Body of pancreas (tissue), 4 donors: ENCODE measurements around the gene HOXA9. TPM values are rescaled to one million over a fixed set of nuclear protein-coding genes. Genes with fewer than 3 reads are reported as not detected.

Source experiments
- ATAC-seq: fragments of 150-250 bp; one replicate; pipeline ENCODE4 v1.9.1; 2016
- DNase-seq, 4 donors: peaks; one replicate each; pipeline ENCODE4 v3.0.0-alpha.2; 2019
- H3K27ac ChIP-seq, 4 donors: fragments of 200-600 bp; sonication (generic); 1 replicate in 3 of 4; 2 replicates in 1 of 4; pipeline versions ENCODE4 v1.5.1 to v1.6.1; 2016 to 2019; ENCODE audit warnings: mild to moderate bottlenecking in 1 of 4, mixed read lengths in 1 of 4, moderate library complexity in 1 of 4
- H3K27me3 ChIP-seq, 2 donors: fragments of 200-600 bp; sonication (generic); one replicate each; pipeline ENCODE4 v1.6.0; 2016; ENCODE audit warnings: mild to moderate bottlenecking in 1 of 2
- H3K36me3 ChIP-seq, 2 donors: fragments of 200-600 bp; sonication (generic); replicated peaks in 1 of 2; 2 replicates each; pipeline ENCODE4 v1.5.1; 2016; ENCODE audit warnings: low read depth in 2 of 2; ENCODE audit not compliant: insufficient read depth in 1 of 2
- H3K4me1 ChIP-seq: fragments of 200-600 bp; sonication (generic); one replicate; pipeline ENCODE4 v1.6.0; 2016
- H3K4me3 ChIP-seq, 2 donors: fragments of 200-600 bp; sonication (generic); 1 replicate in 1 of 2; 2 replicates in 1 of 2; pipeline ENCODE4 v1.5.1; 2016 to 2019
- H3K9me3 ChIP-seq, 3 donors: fragments of 200-600 bp; sonication (generic); 1 replicate in 2 of 3; 2 replicates in 1 of 3; pipeline ENCODE4 v1.5.1; 2016
- POLR2A ChIP-seq, 3 donors: fragments of 450-650 bp; IDR thresholded peaks; one replicate each; pipeline ENCODE4 v1.6.1; 2016; ENCODE audit warnings: antibody characterized with exemption in 3 of 3, mild to moderate bottlenecking in 2 of 3
- WGBS, 2 donors: methylation state at CpG; one replicate each; pipeline ENCODE4 v1.1.5; 2017; 5-methylcytosine and 5-hydroxymethylcytosine counted together
- intact Hi-C: fragments of 100-400 bp; cut with DNase I; formaldehyde crosslinking; loops from one replicate; pipeline ENCODE4 v1.15.1; 2023
- total RNA-seq, 2 donors: library from RNA; depleted of rRNA; stranded (reverse); fragments of >200 nt; gene quantifications; one replicate each; pipeline ENCODE4 v1.1.0, GENCODE V29; 2016
- TF ChIP-seq, protein P1 (sequence below), 7 experiments: fragments of 450-650 bp in 4 of 7; fragments of 200-600 bp in 3 of 7; sonication (generic) in 3 of 7; IDR thresholded peaks; one replicate each; pipeline ENCODE4 v1.5.1; 2016 to 2019; ENCODE audit warnings: antibody characterized with exemption in 7 of 7

Gene HOXA9
- total RNA-seq, 2 donors from 2014 or later = not detected

DNA sequence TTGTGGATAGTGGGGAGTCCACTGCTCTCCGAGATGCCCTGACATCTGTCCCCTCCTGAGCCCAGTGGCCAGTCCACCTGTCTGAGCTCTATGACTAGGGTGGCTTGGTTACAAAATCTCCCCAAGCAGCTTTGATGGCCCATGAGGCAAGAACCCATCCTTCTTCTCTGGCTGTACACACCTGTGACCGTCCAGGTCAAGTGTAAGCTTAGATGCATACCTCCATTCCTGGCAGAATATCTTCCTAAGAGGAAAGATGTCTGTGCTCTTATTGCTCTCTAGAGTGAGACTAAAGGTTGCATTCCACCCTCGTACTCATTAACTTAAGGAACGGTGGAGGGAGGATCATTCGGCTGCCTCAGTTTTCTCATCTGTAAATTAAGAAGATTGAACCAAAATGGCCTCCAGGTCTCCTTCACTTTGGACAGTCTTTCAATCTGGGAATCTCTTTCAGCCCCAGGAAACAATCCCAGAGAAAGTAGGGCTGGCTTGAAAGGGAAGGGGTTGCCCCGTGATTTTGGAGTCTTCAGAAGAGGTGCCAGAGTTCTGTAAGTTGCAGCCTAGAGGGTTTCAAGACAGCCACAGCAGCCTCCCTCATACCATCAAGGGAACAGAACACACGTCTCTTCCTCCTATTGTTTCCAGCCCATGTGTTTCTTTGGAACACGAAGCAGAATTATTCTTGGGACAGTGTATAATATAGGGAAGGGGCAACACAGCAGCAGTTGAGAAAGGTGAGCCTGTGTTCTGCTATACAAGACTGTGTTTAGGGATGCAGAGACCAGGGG, 40.2 kb downstream of the HOXA9 start:
- H3K4me3 ChIP-seq = no peak overlapping the region
- H3K27me3 ChIP-seq = peaks cover 0 to 53% of the 10 kb centered on the region in 2 donors
- TF ChIP-seq, protein P1, sequence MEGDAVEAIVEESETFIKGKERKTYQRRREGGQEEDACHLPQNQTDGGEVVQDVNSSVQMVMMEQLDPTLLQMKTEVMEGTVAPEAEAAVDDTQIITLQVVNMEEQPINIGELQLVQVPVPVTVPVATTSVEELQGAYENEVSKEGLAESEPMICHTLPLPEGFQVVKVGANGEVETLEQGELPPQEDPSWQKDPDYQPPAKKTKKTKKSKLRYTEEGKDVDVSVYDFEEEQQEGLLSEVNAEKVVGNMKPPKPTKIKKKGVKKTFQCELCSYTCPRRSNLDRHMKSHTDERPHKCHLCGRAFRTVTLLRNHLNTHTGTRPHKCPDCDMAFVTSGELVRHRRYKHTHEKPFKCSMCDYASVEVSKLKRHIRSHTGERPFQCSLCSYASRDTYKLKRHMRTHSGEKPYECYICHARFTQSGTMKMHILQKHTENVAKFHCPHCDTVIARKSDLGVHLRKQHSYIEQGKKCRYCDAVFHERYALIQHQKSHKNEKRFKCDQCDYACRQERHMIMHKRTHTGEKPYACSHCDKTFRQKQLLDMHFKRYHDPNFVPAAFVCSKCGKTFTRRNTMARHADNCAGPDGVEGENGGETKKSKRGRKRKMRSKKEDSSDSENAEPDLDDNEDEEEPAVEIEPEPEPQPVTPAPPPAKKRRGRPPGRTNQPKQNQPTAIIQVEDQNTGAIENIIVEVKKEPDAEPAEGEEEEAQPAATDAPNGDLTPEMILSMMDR (IDR thresholded peaks at IDR 0.05) = no peak
- no peak for TF ChIP-seq POLR2A (IDR thresholded peaks at IDR 0.05)
- peaks cover 7% of the 10 kb centered on the region for H3K4me1 ChIP-seq
- H3K9me3 ChIP-seq = no peaks in the 10 kb centered on the region
- H3K36me3 ChIP-seq = no peaks in the 10 kb centered on the region
- intact Hi-C loops = no loop called here
- ATAC-seq = no peak
- DNase-seq = no peak
- no peak overlapping the region for H3K27ac ChIP-seq
- 19 to 30% methylated on average over 6 to 8 of the region's 8 CpGs for WGBS, 2 donors

DNA sequence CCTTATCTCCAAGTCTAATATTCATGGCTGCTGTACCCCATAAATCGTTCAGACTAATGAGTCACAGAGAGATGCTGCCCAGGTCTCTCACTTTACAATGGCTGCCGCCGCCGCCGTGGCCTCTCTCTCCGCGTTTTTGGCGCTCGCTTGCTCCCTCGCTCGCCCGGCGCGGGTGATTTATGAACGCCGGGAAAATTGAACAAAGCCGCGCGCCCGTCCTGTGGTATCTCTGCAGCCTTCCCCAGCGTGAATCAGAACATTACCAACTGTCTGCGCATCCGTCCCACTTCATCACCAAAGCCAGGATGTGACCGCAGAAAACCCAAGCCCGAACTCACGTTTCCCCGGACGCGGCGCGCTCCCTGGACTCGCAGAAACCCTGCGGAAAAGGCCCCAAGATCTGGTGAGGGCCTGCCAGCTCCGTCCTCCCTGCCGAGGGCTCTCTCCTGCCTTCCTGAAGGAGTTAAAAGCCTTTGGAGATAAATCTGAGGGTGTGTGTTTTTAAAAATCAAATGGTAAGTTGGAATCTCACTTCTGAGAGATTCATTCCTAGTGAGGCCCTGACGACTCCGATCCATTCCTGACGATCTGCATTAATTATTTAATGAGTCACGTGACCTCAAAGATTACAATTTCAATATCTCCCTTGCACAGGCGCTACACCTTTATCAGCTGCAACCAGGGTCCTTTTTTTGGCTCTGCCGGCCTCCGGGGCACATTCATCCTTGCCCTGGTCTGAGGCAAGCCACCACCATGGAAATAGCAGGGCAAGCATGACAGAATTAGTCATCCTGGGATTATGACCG, 41.0 kb downstream of the HOXA9 start:
- TF ChIP-seq, protein P1 (IDR thresholded peaks at IDR 0.05) = no peak
- TF ChIP-seq POLR2A (IDR thresholded peaks at IDR 0.05) = no peak
- peaks cover 0 to 47% of the 10 kb centered on the region in 2 donors for H3K27me3 ChIP-seq
- H3K36me3 ChIP-seq = no peaks in the 10 kb centered on the region
- intact Hi-C loops = no loop called here
- 19 to 29% methylated on average over 26 to 43 of the region's 43 CpGs for WGBS, 2 donors
- no peak for DNase-seq
- peaks cover 7% of the 10 kb centered on the region for H3K4me1 ChIP-seq
- H3K27ac ChIP-seq = peak overlapping the region in 1 of 4 donors; percentile 21
- peak; percentile 20 for ATAC-seq
- no peaks in the 10 kb centered on the region for H3K9me3 ChIP-seq
- no peak overlapping the region for H3K4me3 ChIP-seq

DNA sequence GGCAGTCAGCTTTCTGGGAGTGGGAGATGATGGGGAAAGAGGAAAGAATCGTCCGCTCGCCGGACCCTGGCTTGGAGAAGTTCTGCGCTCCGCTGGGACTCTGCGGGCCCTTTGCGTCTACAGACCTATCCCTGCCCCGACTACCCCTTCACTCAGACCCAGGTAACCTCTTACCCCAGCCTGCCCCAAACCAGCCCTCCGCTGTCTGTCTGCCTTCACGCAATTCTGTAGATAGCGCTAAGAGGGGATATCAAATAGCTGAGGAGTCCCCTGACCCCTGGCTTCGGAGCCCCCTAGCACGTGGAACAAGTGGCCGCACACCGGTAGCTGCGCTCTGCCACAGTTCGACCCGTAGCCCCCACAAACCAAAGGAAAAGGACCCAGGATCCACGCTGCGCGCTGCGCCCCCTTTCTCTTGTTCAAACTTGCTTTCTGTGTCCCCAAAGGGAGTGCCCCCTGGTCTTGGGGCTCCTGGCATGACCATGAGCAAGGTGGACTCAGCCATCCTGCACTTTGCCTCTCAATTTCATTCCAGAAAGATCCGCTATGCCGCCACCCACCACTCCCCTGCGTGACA, 41.8 kb downstream of the HOXA9 start:
- 25 to 34% methylated on average over 20 to 26 of the region's 26 CpGs for WGBS, 2 donors
- peak overlapping the region in 1 of 4 donors; percentile 21 for H3K27ac ChIP-seq
- no peak for ATAC-seq
- no peaks in the 10 kb centered on the region for H3K9me3 ChIP-seq
- TF ChIP-seq, protein P1 (IDR thresholded peaks at IDR 0.05) = no peak
- TF ChIP-seq POLR2A (IDR thresholded peaks at IDR 0.05) = no peak
- peaks cover 7% of the 10 kb centered on the region for H3K4me1 ChIP-seq
- H3K36me3 ChIP-seq = no peaks in the 10 kb centered on the region
- intact Hi-C loops = no loop called here
- DNase-seq = no peak
- H3K27me3 ChIP-seq = peaks cover 0 to 45% of the 10 kb centered on the region in 2 donors
- no peak overlapping the region for H3K4me3 ChIP-seq

DNA sequence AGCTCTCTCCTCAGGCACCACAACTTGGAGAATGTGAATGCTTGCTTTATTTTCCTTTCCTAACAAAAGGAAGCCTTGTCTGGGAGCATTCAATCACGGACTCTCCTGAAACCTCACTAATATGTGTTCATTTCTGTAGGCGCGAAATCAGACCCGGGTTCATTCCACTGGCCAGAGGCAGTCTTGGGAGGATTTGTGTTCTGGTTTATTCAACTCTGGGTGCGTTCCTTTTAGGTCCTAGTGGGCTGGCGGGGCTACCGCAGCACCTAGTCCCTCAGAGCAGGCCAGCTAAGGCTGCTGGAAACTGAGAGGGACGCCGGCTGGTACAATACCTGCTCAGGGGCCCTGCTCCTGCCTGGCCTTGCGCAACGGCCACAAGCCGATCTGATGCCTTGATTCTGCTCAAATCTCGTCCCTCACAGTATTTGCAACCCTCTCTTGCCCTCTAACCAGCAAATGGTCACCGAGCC, 42.3 kb downstream of the HOXA9 start:
- H3K4me1 ChIP-seq = peaks cover 7% of the 10 kb centered on the region
- intact Hi-C loops = no loop called here
- ATAC-seq (no peak), DNase-seq (no peak)
- no peaks in the 10 kb centered on the region for H3K36me3 ChIP-seq
- H3K27ac ChIP-seq = peak overlapping the region in 2 of 4 donors; percentile 13 to 21
- 20 to 21% methylated on average over 14 of the region's 14 CpGs for WGBS, 2 donors
- TF ChIP-seq, protein P1 (IDR thresholded peaks at IDR 0.05) = no peak
- no peak for TF ChIP-seq POLR2A (IDR thresholded peaks at IDR 0.05)
- no peak overlapping the region for H3K4me3 ChIP-seq
- no peaks in the 10 kb centered on the region for H3K9me3 ChIP-seq
- H3K27me3 ChIP-seq = peaks cover 0 to 46% of the 10 kb centered on the region in 2 donors
